HG02678 (cell line): Measurements from ENCODE around the gene EHMT1.

ENCODE experiments used
- ATAC-seq: cut with Tn5 transposase; IDR thresholded peaks from one replicate; pipeline ENCODE4 v1.9.1; 2021; ENCODE audit warnings: mild to moderate bottlenecking, moderate library complexity; ENCODE audit not compliant: unreplicated experiment

Gene EHMT1

DNA sequence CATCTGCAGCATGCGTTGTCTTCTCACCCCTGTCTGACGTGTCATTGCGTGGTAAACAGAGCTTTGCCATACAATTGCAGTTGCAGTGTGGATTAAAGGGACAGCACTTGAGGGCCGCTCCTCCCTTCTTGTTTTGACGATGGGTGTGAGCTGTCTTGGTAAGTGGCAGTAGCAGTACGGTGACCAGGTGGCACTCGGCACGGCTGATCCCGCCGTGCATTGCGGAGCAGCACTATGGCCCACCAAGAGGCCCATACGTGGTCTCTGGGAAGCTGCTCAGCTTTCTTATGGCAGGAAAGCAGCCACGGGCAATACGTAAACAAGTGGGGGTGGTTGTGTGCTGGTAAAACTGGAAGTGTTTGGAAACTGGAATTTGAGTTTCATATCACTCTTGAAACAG, 25.1 kb downstream of the EHMT1 start:
- no peak for ATAC-seq

DNA sequence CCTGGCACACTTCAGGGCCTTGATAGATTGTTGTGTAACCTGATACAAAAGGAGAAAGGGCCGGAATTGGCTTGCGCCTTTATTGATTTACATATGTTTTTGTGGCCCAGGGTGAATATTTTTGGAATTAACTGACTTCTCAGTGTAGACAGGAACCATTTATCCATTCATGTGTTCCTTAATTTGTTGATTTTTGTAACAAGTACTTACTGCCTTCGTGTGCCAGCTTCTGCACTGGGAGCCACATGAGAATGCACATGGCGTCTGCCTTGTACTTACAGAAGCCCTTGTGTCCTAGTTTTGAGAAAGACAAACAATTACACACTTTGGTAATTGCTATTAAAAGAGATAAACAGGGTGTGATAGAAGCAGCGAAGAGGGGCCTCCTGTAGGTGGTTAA, 26.4 kb downstream of the EHMT1 start:
- ATAC-seq = no peak

- no peak for ATAC-seq
These were observed 27.5 kb downstream of the EHMT1 start for GRCh38 chr9:137646341-137646740.

DNA sequence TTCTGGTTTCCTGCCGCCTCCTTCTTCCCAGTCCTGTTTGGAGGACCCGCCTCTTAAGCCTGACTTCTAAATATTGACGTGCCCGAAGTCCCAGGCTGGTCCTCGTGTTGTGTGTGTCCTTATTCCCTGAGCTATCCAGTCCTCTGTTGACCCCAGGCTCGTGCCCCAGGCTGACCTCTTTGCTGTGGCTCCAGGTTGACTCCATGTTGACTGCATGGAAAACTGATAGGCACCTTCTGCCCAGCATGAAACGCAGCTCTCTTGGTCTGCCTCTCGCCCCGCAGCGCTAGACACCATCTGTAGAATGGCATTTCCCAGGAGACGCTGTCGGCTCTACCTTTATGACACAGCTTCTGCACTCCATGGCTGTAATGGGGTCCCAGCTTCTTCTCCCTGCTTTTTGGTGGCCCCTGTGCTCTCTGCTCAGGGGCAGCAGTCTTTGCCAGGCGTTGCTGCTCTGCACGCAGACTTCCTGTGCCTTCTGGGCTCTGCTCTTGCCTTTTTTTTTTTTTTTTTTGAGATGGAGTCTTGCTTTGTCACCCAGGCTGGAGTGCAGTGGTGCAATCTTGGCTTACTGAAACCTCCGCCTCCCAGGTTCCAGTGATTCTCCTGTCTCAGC, 28.4 kb downstream of the EHMT1 start:
- ATAC-seq = no peak

- ATAC-seq = no peak
These were observed 29.6 kb downstream of the EHMT1 start for GRCh38 chr9:137648396-137648795.

GRCh38 chr9:137649553-137649952, 30.7 kb downstream of the EHMT1 start:
- ATAC-seq = no peak

GRCh38 chr9:137650259-137650658, 31.5 kb downstream of the EHMT1 start:
- no peak for ATAC-seq

DNA sequence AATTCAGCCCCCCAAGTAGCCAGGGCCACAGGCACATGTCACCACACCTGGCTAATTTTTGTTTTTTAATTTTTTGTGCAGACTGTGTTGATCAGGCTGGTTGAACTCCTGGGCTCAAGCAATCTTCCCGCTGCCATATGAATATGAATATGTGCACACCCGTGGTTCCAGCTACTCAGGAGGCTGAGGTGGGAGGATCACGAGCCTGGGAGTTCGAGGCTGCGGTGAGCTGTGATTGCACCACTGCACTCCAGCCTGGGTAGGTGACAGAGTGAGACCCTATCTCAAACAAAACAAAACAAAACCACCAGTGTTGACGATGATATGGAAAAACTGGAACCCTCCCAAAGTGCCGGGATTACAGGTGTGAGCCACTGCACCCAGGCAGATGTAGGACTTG, 32.0 kb downstream of the EHMT1 start:
- ATAC-seq = no peak

GRCh38 chr9:137656416-137656815, 37.6 kb downstream of the EHMT1 start:
- ATAC-seq = no peak

DNA sequence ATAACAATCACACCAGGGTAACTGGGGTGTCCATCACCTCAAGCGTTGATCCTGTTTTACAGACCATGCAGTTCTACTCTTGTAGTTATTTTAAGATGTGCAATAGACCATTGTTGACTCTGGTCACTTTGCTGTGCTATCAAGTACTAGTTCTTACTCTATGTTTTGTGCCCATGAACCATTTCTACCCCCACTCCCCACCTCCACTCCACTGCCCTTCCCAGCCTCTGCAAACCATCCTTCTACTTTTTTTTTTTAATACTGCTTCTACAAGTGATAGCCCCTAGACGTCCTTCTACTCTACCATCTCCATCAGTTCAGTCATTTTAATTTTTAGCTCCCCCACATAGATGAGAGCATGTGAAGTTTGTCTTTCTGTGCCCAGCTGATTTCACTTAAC, 38.8 kb downstream of the EHMT1 start:
- no peak for ATAC-seq

- ATAC-seq = no peak
These were observed 40.0 kb downstream of the EHMT1 start for GRCh38 chr9:137658781-137659180.

GRCh38 chr9:137660144-137660543, 41.3 kb downstream of the EHMT1 start:
- no peak for ATAC-seq

GRCh38 chr9:137663584-137663983, 44.8 kb downstream of the EHMT1 start:
- no peak for ATAC-seq

GRCh38 chr9:137664676-137665075, 45.9 kb downstream of the EHMT1 start:
- no peak for ATAC-seq

DNA sequence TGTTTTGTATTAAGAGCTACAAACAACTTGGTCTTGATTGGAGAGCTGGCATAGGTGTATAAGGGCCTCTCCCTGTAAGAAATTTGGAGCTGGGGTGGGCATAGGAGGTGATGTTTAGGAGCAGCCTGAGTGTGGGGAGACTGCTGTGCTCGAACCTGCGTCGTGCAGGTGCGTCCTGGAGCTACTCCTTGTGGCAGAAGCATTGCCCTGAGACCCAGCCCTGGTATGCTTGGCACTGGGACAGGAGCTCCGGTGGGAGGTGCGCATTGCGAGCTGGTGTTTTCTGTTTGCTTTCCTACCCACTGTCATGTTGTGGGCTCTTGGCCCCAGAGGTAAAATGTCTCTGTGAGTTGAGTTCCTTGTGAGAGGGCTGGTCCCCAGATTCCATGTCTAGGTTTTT, 46.4 kb downstream of the EHMT1 start:
- no peak for ATAC-seq

DNA sequence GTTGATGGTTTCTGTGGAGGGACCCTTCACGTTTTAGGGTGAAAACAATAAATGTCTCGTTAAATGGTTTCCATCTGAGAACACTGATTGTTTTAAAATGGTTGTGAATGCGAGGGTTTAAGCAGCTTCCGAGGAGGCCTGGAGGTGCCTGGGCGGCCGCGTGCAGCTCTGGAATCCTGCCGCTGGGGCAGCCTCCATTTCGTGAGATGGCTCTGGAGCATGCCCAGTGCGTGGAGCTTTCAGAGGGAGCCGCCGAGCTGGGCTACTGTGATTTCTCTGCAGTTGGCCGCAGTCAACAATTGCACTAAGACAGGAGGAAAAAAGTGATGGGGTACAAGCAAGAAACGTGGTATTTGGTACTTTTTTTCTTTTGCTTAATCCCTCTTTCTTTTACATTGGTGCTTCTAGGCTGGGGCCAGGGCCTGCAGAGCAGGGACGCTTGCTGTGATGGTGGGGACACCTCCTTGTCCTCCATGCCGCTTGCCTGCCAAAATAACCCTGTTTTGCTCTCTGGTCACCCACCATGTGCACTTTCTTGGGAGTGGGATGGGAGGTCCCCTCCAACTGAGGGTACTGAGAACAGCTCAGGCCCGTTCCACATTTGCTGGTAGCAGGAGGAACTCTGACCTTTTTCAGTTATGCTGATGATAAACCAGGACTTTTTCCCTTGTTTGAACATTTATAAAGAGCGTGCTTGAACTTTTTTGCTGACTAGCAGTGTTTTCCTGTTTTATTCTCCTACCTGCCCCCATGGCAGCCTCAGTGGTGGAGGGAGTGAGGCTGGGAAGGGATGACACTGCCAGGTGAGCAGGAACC, 47.1 kb downstream of the EHMT1 start:
- ATAC-seq = no peak

DNA sequence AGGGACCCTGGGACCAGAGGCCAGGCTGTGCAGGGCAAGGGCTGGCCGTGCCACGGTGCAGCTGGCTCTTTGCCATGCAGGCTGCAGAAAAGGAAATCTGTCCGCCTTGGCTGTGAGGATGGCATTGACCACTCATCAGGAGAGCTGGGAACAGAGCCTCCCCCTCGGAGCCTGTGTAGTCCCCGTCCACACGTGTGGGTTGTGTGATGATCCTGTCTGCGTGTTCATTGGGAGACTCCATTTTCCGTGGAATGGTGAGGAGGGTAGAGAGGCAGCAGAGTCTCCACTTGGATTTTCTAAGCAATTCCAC, 47.7 kb downstream of the EHMT1 start:
- ATAC-seq = no peak

- ATAC-seq = no peak
These were observed 48.3 kb downstream of the EHMT1 start for GRCh38 chr9:137666955-137667670.

- ATAC-seq = no peak
These were observed 49.4 kb downstream of the EHMT1 start for GRCh38 chr9:137668203-137668602.

DNA sequence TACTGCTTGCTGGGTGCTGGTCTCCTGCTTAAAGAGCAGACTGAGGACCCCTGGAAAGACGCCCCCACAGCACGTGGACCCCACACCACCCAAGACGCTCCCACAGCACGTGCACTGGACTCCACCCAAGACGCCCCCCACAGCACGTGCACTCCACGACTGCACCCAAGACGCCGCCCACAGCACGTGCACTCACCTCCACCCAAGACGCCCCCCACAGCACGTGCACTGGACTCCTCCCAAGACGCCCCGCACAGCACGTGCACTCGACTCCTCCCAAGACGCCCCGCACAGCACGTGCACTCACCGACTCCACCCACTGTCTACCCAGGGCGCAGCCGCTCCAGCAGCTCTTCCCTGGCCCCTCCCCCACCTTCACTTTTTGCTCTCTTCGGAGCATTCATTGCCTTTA, 50.5 kb downstream of the EHMT1 start:
- ATAC-seq = no peak

DNA sequence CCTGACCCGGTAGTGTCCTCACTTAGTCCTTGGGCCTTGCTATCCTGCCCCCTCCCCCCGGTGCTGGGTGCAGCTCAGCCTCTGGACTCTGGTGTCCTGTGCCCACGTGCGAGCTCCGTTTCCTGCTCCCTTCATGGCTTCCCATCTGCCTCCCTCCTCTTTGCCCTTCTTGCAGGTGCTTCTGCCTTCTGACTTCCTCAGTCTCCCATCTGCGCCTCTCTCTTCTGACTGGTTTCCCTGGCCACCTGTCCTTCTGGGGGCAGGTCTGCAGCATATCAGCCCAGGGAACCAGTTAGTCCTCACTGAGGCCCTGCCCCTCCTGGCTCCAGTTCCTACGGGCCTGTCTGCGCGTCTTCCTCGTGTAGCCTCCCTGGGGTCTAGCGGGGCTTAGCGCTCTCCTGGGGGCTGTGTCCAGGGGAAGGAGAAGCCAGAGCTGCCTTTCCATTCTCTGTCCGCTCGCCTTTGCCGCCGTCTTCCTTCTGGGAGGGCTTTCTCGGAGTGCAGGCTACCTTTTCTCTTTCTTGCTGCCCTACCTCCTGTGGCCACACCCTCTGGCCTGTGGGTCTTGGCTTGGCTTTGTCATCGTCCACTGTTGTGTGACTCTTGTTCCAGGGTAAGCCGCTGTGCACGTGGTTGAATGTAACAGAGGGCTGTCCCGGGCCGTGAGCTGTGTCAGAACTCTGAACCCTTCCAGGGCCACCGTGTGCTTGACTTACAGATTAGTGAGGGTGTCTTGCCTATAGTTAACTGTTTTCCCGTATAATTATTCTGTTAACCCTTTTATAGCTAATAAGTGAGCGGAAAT, 51.8 kb downstream of the EHMT1 start:
- no peak for ATAC-seq
